ENCODE results near the gene OR1K1.
"Not testable (repeated sequence)": the region's sequence is repeated elsewhere in the genome, so short reads cannot be mapped to it uniquely, and the experiment has no call there.

The OR1K1 gene

DNA sequence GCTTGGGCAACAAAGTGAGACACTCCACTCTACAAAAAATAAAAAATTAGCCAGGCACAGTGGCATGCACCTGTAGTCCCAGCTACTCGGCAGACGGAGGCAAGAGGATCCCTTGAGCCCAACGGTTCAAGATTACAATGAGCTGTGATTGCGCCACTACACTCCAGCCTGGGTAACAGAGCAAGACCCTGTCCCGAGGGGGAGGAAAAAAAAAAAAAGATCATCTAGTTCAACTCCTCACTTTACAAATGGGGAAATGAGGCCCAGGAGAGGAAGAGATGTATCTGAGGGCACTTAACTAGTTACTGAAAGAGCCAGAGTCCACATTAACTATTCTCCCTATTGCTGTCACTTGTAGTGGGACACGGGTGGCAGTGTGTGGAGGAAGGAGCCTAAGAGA is 14.6 kb downstream of the OR1K1 start:
- DNase-seq, result no peak

DNA sequence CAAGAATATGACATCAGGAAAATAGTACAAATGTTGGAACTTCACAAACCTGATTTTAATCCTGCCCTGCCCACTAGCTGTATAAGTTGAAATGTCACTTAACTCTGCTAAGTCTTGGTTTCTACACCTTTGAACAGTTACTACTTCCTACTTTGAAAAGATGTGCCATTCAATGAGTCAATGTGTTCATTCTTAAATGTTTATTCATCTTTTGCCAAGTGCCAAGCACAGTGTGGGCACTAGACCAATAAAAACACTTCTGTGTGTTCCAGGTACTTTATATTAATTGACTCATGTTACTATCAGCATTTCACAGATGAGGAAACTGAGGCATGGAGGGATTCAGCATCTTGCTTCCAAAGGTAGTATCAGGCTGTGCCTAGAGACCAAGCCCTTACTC is 15.6 kb downstream of the OR1K1 start:
- DNase-seq, result no peak

DNA sequence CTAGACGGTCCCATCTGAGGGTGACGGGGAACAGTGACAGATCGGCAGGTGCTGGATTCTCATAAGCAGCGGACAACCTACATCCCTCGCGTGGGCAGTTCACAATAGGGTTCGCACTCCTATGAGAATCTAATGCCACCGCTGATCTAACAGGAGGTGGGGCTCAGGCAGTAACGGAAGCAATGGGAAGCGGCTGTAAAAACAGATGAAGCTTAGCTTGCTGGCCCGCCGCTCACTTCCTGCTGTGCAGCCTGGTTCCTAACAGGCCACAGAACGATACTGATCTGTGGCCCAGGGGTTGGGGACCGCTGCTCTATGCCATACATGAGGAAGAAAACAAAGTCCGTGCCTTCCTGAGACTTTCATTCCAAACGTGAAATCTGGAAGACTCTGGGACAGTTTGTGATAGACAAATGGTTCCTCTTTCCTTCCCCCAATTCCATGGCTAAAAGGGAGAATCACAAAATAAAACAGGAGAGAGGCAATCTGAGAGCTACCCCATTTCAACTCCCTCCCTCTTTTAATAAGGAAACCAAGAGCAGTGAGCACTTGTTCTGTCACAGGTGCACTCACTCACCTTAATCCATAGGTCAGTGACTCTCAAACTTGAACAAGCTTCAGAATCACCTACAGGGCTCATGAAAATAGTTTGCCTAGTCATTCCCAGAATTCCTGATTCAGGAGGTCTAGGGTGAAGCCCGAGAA is 16.4 kb downstream of the OR1K1 start:
- DNase-seq, result no peak

DNA sequence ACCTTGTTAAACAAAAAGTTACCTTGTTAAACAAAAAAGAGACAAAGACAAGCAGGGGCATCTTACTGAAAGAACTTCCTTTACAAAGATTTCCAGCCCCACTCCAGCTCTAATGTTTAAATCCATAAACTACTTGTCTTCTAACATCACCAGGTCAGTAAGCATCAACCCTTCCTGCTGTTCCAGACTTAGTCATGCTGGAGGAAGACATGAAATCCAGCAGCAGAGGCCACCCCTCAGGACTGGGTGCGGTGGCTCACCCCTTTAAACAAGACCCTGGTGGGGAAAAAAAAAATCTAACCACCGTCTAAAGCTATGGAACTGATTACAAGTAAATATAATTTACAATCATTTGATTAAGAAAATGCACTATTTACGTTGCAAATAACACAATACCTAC is 19.4 kb downstream of the OR1K1 start:
- no peak for DNase-seq

DNA sequence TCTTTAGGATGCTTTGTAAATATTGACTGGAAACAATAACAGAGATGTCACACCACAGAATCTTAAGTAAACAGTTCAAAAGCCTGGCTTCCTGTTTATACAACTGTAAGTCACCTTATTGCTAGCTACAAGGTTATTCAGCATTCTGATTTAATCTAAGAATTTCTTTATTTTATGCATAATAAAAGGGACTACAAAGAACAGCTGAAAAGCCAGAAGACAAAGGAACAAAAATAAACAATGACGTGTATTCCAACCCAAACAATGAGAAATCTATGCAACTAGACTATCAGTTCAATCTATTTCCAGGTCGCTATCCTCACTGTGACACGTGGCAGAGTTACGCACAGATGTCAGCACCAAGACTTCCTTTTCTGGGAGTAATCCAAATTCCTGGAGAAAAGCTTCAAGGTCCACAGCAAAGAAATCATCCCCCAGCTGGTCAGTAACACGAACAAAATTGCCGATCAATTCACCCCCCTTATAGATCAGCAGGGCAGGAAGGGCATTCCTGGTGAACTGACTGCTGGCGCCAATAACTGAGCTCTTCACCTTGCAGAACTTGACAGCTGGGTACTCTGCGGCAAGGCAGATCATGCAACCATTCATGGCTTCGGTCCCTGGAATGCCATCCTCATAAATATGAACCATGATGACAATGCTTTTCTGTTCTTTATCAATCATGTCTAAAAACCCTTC is 20.0 kb downstream of the OR1K1 start:
- DNase-seq, result no peak

DNA sequence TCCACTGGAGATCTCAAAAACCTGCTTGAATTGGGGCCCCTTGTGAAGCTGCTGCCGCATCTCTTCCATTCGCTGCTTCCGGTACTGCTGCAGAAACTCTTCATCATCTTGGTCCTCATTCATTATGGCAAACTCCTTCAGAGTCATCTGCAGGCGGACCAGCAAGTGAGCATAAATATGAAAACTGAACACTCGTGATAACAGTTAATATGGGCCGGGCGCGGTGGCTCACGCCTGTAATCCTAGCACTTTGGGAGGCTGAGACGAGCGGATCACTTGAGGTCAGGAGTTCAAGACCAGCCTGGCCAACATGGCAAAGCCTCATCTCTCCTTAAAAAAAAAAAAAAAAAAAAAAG is 20.5 kb downstream of the OR1K1 start:
- DNase-seq, result no peak

DNA sequence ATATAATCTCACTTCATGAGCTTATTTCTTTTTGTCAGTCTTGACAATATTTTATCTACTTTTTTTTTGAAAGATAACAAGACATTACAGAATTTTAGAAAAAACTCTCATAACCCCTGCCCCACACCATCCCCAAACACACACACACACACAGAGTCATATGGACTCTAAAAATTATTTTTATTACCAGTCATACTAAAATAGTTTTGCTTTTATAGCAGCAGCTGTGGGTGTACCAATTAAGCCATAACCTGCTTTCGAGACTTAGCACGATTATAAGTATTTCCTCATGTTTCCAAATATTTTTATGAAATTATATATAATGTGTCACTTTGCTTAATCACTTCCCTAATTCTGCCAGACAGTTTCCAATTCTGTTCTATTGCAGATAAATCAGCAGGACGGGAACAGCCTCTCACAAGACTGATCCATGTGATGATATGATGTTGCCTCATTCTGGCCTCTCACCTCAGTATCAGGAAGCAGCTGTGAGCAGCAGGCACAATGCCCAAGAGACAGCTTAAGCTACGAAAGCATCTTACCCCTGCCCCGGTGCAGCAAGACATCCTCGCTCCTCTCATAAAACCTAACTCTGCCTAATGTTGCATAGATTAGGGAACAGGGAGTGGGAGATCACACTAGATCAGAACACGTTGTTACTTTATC is 21.5 kb downstream of the OR1K1 start:
- DNase-seq, result no peak

DNA sequence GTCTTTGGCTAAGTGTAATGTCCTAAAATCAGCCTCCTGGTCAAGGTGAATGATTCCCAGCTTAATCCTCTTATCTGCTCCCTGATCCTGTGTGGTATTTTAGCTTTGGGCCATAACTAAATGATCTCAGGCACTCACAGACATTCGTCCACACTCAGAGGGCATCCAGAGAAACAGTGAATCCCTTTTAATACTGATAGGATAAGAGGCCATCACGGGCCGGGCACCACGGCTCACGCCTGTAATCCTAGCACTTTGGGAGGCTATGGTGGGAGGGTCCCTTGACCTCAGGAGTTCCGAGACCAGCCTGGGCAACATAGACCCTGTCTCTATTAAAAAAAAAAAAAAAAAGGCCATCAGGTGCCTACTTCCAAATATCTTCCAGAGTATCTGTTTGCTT is 22.1 kb downstream of the OR1K1 start:
- no peak for DNase-seq

DNA sequence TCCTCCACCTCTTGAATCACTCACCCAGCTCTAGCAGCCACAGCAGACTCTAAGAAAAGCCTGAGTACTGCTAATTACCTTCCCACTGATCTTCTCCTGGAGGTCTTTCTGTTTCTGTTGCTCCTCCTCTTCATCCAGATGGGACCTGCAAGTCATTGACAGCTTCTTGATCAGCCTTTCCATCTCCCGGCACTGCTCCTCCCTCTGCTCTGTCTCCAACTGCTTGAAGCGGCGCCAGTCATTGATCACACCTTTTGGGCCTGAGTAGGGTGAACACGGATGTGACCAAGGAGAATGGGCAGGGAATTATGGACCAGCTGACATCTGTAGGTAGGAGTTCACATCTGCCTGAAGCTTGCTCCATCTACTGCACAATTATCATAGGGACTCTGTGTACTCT is 23.0 kb downstream of the OR1K1 start:
- DNase-seq, result no peak

DNA sequence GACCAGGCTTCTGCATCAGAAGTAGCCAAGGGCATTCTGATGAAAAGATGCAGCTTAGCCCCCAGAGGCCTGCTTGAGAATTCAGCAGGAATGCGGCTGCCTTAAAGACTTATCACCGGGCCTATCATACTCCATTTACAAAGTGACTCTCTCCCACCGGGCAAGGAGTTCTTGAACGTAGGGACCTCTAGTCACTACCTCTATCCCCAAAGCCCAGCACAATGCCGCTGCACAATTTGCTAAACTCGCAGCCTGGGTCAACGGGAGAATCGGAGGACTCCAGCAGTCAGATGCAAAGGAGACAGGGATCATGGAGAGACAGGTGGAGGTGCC is 27.8 kb downstream of the OR1K1 start:
- DNase-seq, result no peak

DNA sequence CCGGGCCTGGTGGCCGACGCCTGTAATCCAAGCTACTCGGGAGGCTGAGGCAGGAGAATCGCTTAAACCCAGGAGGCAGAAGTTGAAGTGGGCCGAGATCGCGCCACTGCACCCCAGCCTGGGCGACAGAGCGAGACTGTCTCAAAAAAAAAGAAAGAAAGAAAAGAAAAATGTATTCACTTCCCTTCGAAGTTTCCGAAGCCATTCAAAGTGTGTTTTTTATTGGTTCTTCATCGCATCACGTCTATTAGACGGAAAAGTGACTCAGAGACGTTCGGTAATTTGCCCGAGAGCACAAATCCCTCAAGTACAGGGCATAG is 29.0 kb downstream of the OR1K1 start:
- DNase-seq, result not testable (repeated sequence)

DNA sequence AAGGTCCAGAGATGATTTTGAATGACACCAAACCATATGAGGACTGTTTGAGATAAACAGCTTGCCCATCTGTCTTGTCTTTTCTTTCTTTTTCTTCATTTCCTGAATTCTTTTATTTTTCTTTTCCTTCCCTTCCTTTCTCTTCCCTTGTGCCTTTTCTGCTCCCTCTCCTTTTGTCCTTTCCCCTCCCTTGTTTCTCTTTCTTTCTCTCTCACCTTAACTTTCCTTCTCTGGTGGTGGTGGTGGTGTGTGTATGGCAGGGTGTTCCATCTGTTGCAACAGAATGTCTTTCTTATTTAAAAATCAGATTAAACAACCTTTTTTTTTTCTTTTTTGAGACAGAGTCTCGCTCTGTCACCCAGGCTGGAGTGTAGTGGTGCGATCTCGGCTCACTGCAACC is 32.3 kb downstream of the OR1K1 start:
- DNase-seq, result no peak

DNA sequence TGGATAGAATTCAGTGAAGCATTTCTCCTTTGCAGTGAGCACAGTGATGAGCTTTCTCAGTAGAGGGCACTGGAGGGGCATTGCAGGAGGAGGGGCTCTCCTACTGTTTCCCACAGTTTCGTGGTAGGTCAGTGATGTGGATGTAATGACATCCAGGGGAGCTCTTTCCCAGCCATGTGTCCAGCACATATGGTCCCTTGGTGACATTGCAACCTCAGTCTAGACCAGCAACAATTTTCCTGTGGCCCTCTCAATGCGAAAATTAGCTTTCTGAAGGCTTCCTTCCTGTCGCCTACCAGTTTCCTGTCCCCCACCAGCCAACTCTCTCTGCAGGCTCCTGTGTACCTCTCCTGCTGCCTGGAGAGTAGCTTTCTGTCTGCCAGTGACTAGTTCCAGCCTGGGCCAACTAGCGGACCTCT is 35.4 kb downstream of the OR1K1 start:
- DNase-seq, result no peak

DNA sequence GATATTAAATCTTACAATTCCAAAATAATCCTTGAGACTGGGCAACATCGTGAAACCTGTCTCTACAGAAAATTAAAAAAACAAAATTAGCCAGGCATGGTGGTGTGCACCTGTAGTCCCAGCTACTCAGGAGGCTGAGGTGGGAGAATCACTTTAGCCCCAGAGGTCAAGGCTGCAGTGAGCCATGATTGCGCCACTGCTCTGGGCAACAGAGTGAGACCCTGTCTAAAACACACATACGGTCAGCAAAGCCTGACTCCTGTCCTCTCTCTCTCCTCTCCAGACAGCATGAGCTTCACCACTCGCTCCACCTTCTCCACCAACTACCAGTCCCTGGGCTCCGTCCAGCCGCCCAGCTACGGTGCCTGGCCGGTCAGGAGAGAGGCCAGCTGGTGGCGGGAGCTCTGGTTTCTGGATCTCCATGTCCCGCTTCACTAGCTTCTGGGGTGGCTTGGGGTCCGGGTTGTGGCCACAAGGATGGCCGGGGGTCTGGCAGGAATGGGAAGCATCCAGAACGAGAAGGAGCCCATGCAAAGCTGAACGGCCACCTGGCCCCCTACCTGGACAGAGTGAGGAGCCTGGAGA is 37.4 kb downstream of the OR1K1 start:
- DNase-seq, result no peak

DNA sequence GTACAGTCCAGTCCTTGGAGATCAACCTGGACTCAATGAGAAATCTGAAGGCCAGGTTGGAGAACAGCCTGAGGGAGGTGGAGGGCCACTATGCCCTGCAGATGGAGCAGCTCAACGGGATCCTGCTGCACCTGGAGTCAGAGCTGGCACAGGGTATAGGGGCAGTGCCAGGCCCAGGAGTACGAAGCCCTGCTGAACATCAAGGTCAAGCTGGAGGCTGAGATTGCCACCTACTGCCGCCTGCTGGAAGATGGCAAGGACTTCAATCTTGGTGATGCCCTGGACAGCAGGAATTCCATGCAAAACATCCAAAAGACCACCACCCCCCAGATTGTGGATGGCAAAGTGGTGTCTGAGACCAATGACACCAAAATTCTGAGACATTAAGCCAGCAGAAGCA is 38.5 kb downstream of the OR1K1 start:
- not testable (repeated sequence) for DNase-seq

DNA sequence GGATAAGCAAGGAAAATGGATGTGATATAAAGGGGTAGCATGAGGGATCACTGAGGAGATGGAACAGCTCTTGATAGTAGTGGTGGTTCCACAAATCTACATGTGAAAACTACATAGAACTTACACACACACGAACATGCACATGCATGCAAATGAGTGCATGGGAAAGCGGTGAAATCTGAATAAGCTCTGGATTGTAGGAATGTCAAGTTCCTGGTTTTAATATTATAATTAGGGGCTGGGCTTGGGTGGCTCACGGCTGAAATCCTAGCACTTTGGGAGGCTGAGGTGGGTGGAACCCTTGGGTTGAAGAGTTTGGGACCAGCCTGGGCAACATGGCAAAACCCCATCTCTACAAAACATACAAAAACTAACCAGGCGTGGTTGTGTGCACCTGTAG is 41.6 kb downstream of the OR1K1 start:
- DNase-seq, result no peak

DNA sequence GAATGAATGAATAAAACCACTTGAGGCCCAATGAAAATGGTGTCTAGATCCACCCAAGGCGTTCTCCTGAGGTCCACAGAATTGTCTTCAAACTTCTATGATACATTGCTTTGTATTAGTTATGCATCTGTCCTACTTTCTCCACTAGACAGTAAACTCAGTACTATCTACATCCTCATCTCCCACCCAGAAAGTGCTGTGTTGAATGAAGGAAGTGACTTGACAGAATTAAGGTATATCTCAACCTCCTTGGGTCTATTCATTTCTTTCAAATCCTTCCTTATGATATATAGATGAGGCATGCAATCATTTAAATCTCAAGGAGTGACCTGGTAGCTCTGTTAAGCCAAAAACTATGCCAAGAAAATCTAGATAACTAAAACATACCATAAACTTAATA is 44.2 kb downstream of the OR1K1 start:
- DNase-seq, result no peak

DNA sequence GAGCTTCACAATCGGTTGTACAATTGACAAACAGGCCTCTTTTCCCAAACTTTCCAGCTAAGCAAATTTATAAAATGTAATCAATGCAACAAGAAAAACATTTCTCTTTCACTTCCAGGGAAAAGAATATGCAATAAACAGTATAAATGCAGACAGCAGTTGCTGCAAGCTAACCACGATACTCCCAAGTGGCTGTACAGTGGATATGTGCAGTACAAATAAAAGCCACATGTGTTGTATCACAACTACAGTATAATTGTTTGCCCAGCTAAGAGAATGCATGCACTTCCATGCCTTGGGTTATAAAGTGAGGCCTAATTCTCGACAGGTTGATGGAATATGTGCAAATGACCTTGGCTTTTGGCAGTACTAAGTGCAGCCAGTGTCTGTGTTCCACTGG is 45.2 kb downstream of the OR1K1 start:
- no peak for DNase-seq

DNA sequence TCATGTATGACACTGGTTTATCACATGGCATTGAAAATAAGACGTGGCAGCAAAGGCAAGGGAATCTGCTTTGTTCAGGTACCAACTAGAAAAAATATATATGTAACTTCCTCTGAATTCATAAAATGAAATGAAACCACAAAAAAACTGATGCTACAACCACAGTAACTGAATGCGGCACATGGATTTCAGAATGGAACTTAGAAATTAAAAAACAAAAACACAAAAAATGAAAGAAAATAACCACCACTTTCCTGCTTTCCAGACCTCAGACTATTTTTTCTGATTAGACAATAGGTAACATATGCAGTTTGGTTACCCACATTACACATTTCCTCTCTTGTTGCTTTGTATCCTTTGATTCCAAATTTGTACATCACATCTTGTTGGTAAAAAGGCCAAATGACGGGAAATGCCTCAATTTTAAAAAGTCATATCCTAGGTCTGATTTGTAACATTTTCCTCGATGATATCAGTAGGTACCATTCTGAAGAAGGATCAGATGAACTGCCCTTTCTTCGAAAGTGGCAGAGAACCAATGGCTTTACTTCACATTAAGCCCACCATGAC is 46.5 kb downstream of the OR1K1 start:
- no peak for DNase-seq

DNA sequence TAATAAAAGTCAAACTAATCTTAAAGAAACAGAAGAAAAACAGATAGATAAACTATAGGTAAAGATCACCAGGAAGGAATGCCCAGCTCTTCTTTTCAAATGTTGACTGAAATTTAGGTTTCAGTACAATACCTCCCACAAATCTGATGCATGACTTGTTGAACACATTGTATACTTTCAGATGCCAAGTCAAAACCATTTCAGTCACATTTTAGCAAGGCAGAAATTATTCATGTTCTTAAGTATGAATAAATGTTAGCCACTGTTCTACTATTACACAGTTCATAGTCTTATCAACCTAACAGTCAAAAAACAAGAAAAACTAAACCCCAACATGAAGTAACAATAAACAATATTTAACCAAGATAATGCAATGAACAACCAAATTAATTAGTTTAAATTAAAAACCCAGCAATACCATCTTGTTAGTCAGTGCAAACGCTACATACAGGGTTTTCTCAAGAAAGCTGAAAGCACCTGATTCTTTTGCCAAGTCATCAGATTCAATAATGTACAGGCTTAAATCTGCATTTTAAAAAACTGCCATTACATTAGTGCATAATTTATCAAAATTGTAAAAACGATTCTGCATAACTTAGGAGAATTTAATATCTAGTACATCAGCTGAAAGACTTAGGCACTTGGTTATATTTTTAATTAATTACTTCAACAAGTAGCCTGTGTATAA is 48.5 kb downstream of the OR1K1 start:
- no peak for DNase-seq

Measured in NCI-H1930 (cell line).